ENCODE measurements around the gene ZMYND11. TPM values are rescaled to one million over a fixed set of nuclear protein-coding genes. Genes with fewer than 3 reads are reported as not detected.

ZMYND11 gene
- polyA plus RNA-seq, 1 of the 3 experiments (the other 2 are of a cell fraction) = 33.1 TPM

DNA sequence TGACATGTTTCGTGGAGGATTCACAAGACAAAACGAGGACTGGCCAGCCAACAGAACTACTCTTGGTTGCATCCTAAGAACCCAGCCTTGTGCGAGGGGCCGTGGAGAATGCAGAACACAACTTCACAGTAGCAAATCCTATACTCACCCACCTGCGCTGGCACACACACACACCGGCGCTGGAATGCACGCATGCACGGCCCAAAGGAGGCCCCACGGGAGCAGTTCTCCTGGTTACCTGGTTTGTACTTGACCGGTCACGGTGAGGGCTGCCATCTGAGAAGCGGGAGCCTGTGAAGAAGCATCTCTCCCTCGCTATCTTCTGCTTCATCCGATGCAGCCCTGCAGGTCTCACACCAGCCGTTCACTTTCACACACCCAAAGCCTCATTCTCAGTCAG lies 137.8 kb downstream of the ZMYND11 start (continued):
- TF ChIP-seq MXI1 (IDR thresholded peaks at IDR 0.05; ENCODE audit: low read depth, low read length) (no peak), ELF1 (IDR thresholded peaks at IDR 0.05) (no peak)
- TF ChIP-seq, protein P1, sequence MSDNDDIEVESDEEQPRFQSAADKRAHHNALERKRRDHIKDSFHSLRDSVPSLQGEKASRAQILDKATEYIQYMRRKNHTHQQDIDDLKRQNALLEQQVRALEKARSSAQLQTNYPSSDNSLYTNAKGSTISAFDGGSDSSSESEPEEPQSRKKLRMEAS (IDR thresholded peaks at IDR 0.05; ENCODE audit: low read depth) = no peak

DNA sequence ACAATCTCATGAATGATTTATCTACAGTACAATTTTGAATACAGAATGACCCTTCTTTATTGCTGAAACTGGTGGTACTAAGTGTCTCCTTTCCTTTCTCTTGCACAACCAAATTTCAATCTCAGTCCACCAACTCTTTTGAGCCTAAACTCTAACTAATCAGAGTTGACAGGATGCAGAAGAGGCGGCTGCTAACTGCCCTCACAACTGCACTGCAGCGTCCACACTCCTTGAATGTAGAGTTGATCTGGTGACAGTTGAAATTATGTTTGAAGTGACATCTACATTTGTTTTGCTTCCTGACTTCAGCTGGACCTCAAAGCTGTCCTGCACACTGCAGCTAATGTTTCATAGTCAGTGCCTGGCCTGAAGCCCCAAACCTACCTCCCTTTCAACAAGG lies 139.6 kb downstream of the ZMYND11 start:
- Histone ChIP-seq H3K79me2 (ENCODE audit: insufficient read depth) (no peaks in the 10 kb centered on the region), H2AFZ (ENCODE audit: low read depth) (no peak overlapping the region), H3K9me2 (no peaks in the 10 kb centered on the region), H3K4me1 (ENCODE audit: control insufficient read depth in 1 of 2, insufficient read depth in 2 of 2, low read depth in 1 of 2, low read length in 1 of 2) (no peaks in the 10 kb centered on the region; a peak in 1 of 4 replicates), H3K36me3 (replicated peaks in 1 of 2; ENCODE audit: control insufficient read depth in 1 of 2, insufficient read depth in 2 of 2, low read length in 1 of 2) (peaks cover 5 to 36% of the 10 kb centered on the region in 2 experiments), H3K9me3 (no peaks in the 10 kb centered on the region), H3K4me2 (no peak overlapping the region), H3F3A (replicated peaks; ENCODE audit: insufficient read depth) (no peaks in the 10 kb centered on the region), H3K4me3 (ENCODE audit: low read depth in 2 of 2, low read length in 1 of 2) (no peak overlapping the region), H3K9ac (no peak overlapping the region), H3K27ac (ENCODE audit: low read depth in 2 of 2, low read length in 1 of 2) (no peak overlapping the region), H4K20me1 (ENCODE audit: insufficient read depth) (no peaks in the 10 kb centered on the region), H3K27me3 (ENCODE audit: insufficient read depth) (no peaks in the 10 kb centered on the region)
- no peak for DNase-seq
- CTCF ChIA-PET = interaction anchor here (0.8 to 0.9 kb wide), 2 partner anchors 8 to 19 kb away, joined by 3 read pairs; no protein-coding TSS in a partner anchor
- POLR2A ChIA-PET = no interaction called here
- TF ChIP-seq YY1 (IDR thresholded peaks at IDR 0.05; ENCODE audit: low read depth) = no peak
- TF ChIP-seq RFX5 (IDR thresholded peaks at IDR 0.05; ENCODE audit: low read length) = no peak
- no peak for TF ChIP-seq RCOR1 (IDR thresholded peaks at IDR 0.05; ENCODE audit: low read length)
- TF ChIP-seq EZH2phosphoT487 (IDR thresholded peaks at IDR 0.05; ENCODE audit: borderline replicate concordance, low read depth) = no peak
- TF ChIP-seq RXRA (IDR thresholded peaks at IDR 0.05; ENCODE audit: borderline replicate concordance, low read depth) = no peak
- TF ChIP-seq MXI1 (IDR thresholded peaks at IDR 0.05; ENCODE audit: low read depth, low read length) = no peak
- no peak for TF ChIP-seq MEF2A (IDR thresholded peaks at IDR 0.05; ENCODE audit: borderline replicate concordance, low read depth)
- WGBS (ENCODE audit: low lambda C conversion rate) = 89% methylated on average over 2 of the region's 2 CpGs

DNA sequence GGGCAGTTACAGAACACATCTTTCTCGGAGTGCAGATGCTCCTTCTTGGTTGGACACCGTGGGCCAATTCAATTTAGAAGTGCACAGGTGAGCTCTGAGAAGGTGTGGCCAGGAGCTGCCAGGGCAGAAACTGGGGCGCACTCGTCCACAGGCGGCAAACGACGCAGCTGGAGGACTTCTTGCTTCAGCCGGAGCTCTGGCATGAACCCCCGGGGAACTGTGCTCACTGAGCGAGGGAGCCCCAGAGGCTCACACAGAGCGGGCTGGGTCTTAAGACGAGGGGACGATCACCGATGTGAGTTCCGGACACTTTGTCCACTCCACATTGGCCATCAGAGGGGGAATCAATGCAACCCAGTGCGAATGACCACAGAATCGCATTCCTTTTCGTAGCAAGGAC lies 140.4 kb downstream of the ZMYND11 start:
- ChIA-PET POLR2A (no interaction called here), CTCF (no interaction called here)
- WGBS (ENCODE audit: low lambda C conversion rate) = 96% methylated on average over 5 of the region's 18 CpGs
- peaks cover 5 to 42% of the 10 kb centered on the region in 2 experiments for H3K36me3 ChIP-seq (replicated peaks in 1 of 2; ENCODE audit: control insufficient read depth in 1 of 2, insufficient read depth in 2 of 2, low read length in 1 of 2)
- H3K4me2 ChIP-seq = no peak overlapping the region
- no peaks in the 10 kb centered on the region for H3F3A ChIP-seq (replicated peaks; ENCODE audit: insufficient read depth)
- H3K27ac ChIP-seq (ENCODE audit: low read depth in 2 of 2, low read length in 1 of 2) = no peak overlapping the region
- H4K20me1 ChIP-seq (ENCODE audit: insufficient read depth) = no peaks in the 10 kb centered on the region
- H2AFZ ChIP-seq (ENCODE audit: low read depth) = no peak overlapping the region
- no peak overlapping the region for H3K9ac ChIP-seq
- H3K9me3 ChIP-seq = no peaks in the 10 kb centered on the region
- no peak overlapping the region for H3K4me3 ChIP-seq (ENCODE audit: low read depth in 2 of 2, low read length in 1 of 2)
- H3K9me2 ChIP-seq = no peaks in the 10 kb centered on the region
- H3K4me1 ChIP-seq (ENCODE audit: control insufficient read depth in 1 of 2, insufficient read depth in 2 of 2, low read depth in 1 of 2, low read length in 1 of 2) = no peaks in the 10 kb centered on the region; a peak in 1 of 4 replicates
- H3K27me3 ChIP-seq (ENCODE audit: insufficient read depth) = no peaks in the 10 kb centered on the region
- H3K79me2 ChIP-seq (ENCODE audit: insufficient read depth) = no peaks in the 10 kb centered on the region
- no peak for TF ChIP-seq NRF1 (IDR thresholded peaks at IDR 0.05; ENCODE audit: low read depth, low read length)
- TF ChIP-seq POLR2AphosphoS5 (IDR thresholded peaks at IDR 0.05; ENCODE audit: low read depth, low read length) = no peak
- TF ChIP-seq YY1 (IDR thresholded peaks at IDR 0.05; ENCODE audit: low read depth) = no peak
- TF ChIP-seq, protein P2, sequence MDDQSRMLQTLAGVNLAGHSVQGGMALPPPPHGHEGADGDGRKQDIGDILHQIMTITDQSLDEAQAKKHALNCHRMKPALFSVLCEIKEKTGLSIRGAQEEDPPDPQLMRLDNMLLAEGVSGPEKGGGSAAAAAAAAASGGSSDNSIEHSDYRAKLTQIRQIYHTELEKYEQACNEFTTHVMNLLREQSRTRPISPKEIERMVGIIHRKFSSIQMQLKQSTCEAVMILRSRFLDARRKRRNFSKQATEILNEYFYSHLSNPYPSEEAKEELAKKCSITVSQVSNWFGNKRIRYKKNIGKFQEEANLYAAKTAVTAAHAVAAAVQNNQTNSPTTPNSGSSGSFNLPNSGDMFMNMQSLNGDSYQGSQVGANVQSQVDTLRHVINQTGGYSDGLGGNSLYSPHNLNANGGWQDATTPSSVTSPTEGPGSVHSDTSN (IDR thresholded peaks at IDR 0.05) = no peak
- TF ChIP-seq TEAD4 (IDR thresholded peaks at IDR 0.05; ENCODE audit: borderline replicate concordance, insufficient read depth) = no peak
- TF ChIP-seq ELF1 (IDR thresholded peaks at IDR 0.05) = no peak
- no peak for TF ChIP-seq SIN3A (IDR thresholded peaks at IDR 0.05; ENCODE audit: borderline replicate concordance, low read depth, low read length)
- TF ChIP-seq EP300 (IDR thresholded peaks at IDR 0.05; ENCODE audit: borderline replicate concordance in 1 of 2, low read depth in 1 of 2, low read length in 1 of 2) = no peak
- no peak for TF ChIP-seq GATA2 (CRISPR knock-in tag; IDR thresholded peaks at IDR 0.05)
- no peak for DNase-seq

All from SK-N-SH (cell line).